Measurements from ENCODE around the gene MEOX2. TPM values are rescaled to one million over a fixed set of nuclear protein-coding genes. Genes with fewer than 3 reads are reported as not detected.

MEOX2 gene
- total RNA-seq, 1 experiment from 2014 or later, result not detected

DNA sequence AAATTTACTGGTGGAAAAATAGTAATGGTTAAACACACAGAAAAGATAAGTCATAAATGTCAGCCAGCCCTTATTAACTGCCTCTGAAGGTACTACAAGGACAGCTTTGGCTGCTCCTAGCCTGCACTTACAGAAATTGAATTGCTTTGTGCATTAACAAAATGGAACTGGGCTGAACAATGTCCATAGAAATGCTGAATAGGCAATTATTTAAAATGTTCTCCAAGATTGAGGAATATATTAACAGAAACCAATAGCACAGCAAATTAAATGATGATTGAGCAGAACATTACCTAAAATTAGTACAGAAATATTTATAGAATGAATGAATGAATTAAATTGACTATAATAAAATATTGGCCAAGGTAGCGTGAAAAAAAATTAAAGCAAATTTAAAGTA, 82.3 kb downstream of the MEOX2 start:
- no peaks in the 10 kb centered on the region for H3K4me1 ChIP-seq
- BruUV-seq (replicated peaks), result no TSS peak
- ChIA-PET POLR2A (no interaction called here), CTCF (no interaction called here)
- no peak overlapping the region for H3K4me3 ChIP-seq (ENCODE audit: low read depth, low read length)
- no peaks in the 10 kb centered on the region for H3K9me3 ChIP-seq
- DNase-seq, result no peak
- Mint-ChIP-seq H3K9me3 (ENCODE audit: unreplicated experiment) (no peaks in the 10 kb centered on the region), H3K4me3 (ENCODE audit: unreplicated experiment) (no peak overlapping the region), H3K4me1 (ENCODE audit: low read depth, unreplicated experiment) (no peaks in the 10 kb centered on the region), H3K27ac (ENCODE audit: unreplicated experiment) (no peak overlapping the region), H3K27me3 (ENCODE audit: insufficient read depth, unreplicated experiment) (no peaks in the 10 kb centered on the region), H3K36me3 (ENCODE audit: insufficient read depth, unreplicated experiment) (no peaks in the 10 kb centered on the region)
- H3K36me3 ChIP-seq (ENCODE audit: control insufficient read depth, insufficient read depth, low read length), result no peaks in the 10 kb centered on the region
- no peaks in the 10 kb centered on the region for H3K27me3 ChIP-seq (replicated peaks; ENCODE audit: control insufficient read depth, insufficient read depth, low read length)
- intact Hi-C loops (cut with micrococcal nuclease; ENCODE audit: unreplicated experiment), result no loop called here
- no peak for TF ChIP-seq CTCF (IDR thresholded peaks at IDR 0.05; ENCODE audit: insufficient read depth in 1 of 2, low read depth in 1 of 2, low read length in 1 of 2, severe bottlenecking in 1 of 2, unreplicated experiment in 1 of 2)

GRCh38 chr7:15603124-15603523, 83.4 kb downstream of the MEOX2 start:
- no peaks in the 10 kb centered on the region for H3K36me3 Mint-ChIP-seq (ENCODE audit: insufficient read depth, unreplicated experiment)
- POLR2A ChIA-PET, result no interaction called here
- no TSS peak for BruUV-seq (replicated peaks)
- no peaks in the 10 kb centered on the region for H3K4me1 ChIP-seq
- intact Hi-C loops (cut with micrococcal nuclease; ENCODE audit: unreplicated experiment), result no loop called here
- no peak overlapping the region for H3K4me3 Mint-ChIP-seq (ENCODE audit: unreplicated experiment)
- TF ChIP-seq CTCF (IDR thresholded peaks at IDR 0.05; ENCODE audit: insufficient read depth in 1 of 2, low read depth in 1 of 2, low read length in 1 of 2, severe bottlenecking in 1 of 2, unreplicated experiment in 1 of 2), result no peak
- H3K9me3 Mint-ChIP-seq (ENCODE audit: unreplicated experiment), result no peaks in the 10 kb centered on the region
- no peak overlapping the region for H3K4me3 ChIP-seq (ENCODE audit: low read depth, low read length)
- no peak overlapping the region for H3K27ac Mint-ChIP-seq (ENCODE audit: unreplicated experiment)
- no peaks in the 10 kb centered on the region for H3K36me3 ChIP-seq (ENCODE audit: control insufficient read depth, insufficient read depth, low read length)
- no peaks in the 10 kb centered on the region for H3K27me3 Mint-ChIP-seq (ENCODE audit: insufficient read depth, unreplicated experiment)
- no peaks in the 10 kb centered on the region for H3K27me3 ChIP-seq (replicated peaks; ENCODE audit: control insufficient read depth, insufficient read depth, low read length)
- H3K4me1 Mint-ChIP-seq (ENCODE audit: low read depth, unreplicated experiment), result no peaks in the 10 kb centered on the region
- no peaks in the 10 kb centered on the region for H3K9me3 ChIP-seq
- no peak for DNase-seq
- CTCF ChIA-PET, result no interaction called here

GRCh38 chr7:15602236-15602635, 84.2 kb downstream of the MEOX2 start:
- TF ChIP-seq CTCF (IDR thresholded peaks at IDR 0.05; ENCODE audit: insufficient read depth in 1 of 2, low read depth in 1 of 2, low read length in 1 of 2, severe bottlenecking in 1 of 2, unreplicated experiment in 1 of 2), result no peak
- Mint-ChIP-seq H3K4me3 (ENCODE audit: unreplicated experiment) (no peak overlapping the region), H3K27me3 (ENCODE audit: insufficient read depth, unreplicated experiment) (no peaks in the 10 kb centered on the region), H3K27ac (ENCODE audit: unreplicated experiment) (no peak overlapping the region), H3K9me3 (ENCODE audit: unreplicated experiment) (no peaks in the 10 kb centered on the region), H3K4me1 (ENCODE audit: low read depth, unreplicated experiment) (no peaks in the 10 kb centered on the region), H3K36me3 (ENCODE audit: insufficient read depth, unreplicated experiment) (no peaks in the 10 kb centered on the region)
- H3K9me3 ChIP-seq, result no peaks in the 10 kb centered on the region
- H3K27me3 ChIP-seq (replicated peaks; ENCODE audit: control insufficient read depth, insufficient read depth, low read length), result no peaks in the 10 kb centered on the region
- no peaks in the 10 kb centered on the region for H3K36me3 ChIP-seq (ENCODE audit: control insufficient read depth, insufficient read depth, low read length)
- DNase-seq, result no peak
- BruUV-seq (replicated peaks), result no TSS peak
- ChIA-PET POLR2A (no interaction called here), CTCF (no interaction called here)
- intact Hi-C loops (cut with micrococcal nuclease; ENCODE audit: unreplicated experiment), result no loop called here
- no peak overlapping the region for H3K4me3 ChIP-seq (ENCODE audit: low read depth, low read length)
- no peaks in the 10 kb centered on the region for H3K4me1 ChIP-seq

Measured in Caco-2 (cell line).